Measurements from ENCODE around the gene DTX1.

GRCh38 chr12:113066813-113067400, 10.4 kb downstream of the DTX1 start:
- TF ChIP-seq POLR2A (IDR thresholded peaks at IDR 0.05; ENCODE audit: low read depth, low read length) (no peak), POLR2AphosphoS5 (IDR thresholded peaks at IDR 0.05; ENCODE audit: low read depth, low read length) (no peak), TAF1 (IDR thresholded peaks at IDR 0.05; ENCODE audit: low read depth, low read length) (no peak), PAX5 (IDR thresholded peaks at IDR 0.05; ENCODE audit: insufficient read depth, low read length, severe bottlenecking) (no peak)

Measured in GM12891 (cell line).